ENCODE data around the gene EML2.

Gene EML2

GRCh38 chr19:45663800-45664199 is 24.6 kb upstream of the EML2 start:
- Mint-ChIP-seq H3K4me1 (ENCODE audit: low read depth) (peaks cover 16% of the 10 kb centered on the region), H3K27me3 (peaks cover 13% of the 10 kb centered on the region), H3K4me3 (no peak overlapping the region), H3K36me3 (ENCODE audit: low read depth) (no peaks in the 10 kb centered on the region), H3K9me3 (no peaks in the 10 kb centered on the region), H3K27ac (no peak overlapping the region)

- H3K9me3 Mint-ChIP-seq: no peaks in the 10 kb centered on the region
- no peaks in the 10 kb centered on the region for H3K36me3 Mint-ChIP-seq (ENCODE audit: low read depth)
- H3K27ac Mint-ChIP-seq: no peak overlapping the region
- H3K27me3 Mint-ChIP-seq: peaks cover 13% of the 10 kb centered on the region
- H3K4me3 Mint-ChIP-seq: no peak overlapping the region
- no peaks in the 10 kb centered on the region for H3K4me1 Mint-ChIP-seq (ENCODE audit: low read depth)
Observed at GRCh38 chr19:45660636-45661035, 21.4 kb upstream of the EML2 start.

- H3K4me1 Mint-ChIP-seq (ENCODE audit: low read depth): no peaks in the 10 kb centered on the region
- H3K9me3 Mint-ChIP-seq: no peaks in the 10 kb centered on the region
- no peak overlapping the region for H3K27ac Mint-ChIP-seq
- no peaks in the 10 kb centered on the region for H3K36me3 Mint-ChIP-seq (ENCODE audit: low read depth)
- H3K4me3 Mint-ChIP-seq: no peak overlapping the region
- peaks cover 13% of the 10 kb centered on the region for H3K27me3 Mint-ChIP-seq
Observed at GRCh38 chr19:45659096-45659729, 20.0 kb upstream of the EML2 start.

GRCh38 chr19:45657520-45658167 is 18.4 kb upstream of the EML2 start:
- no peaks in the 10 kb centered on the region for H3K9me3 Mint-ChIP-seq
- no peak overlapping the region for H3K27ac Mint-ChIP-seq
- H3K4me3 Mint-ChIP-seq: no peak overlapping the region
- no peaks in the 10 kb centered on the region for H3K4me1 Mint-ChIP-seq (ENCODE audit: low read depth)
- H3K27me3 Mint-ChIP-seq: peaks cover 13% of the 10 kb centered on the region
- no peaks in the 10 kb centered on the region for H3K36me3 Mint-ChIP-seq (ENCODE audit: low read depth)

GRCh38 chr19:45655073-45655472 is 15.9 kb upstream of the EML2 start:
- Mint-ChIP-seq H3K4me1 (ENCODE audit: low read depth) (no peaks in the 10 kb centered on the region), H3K9me3 (no peaks in the 10 kb centered on the region), H3K27me3 (peaks cover 4% of the 10 kb centered on the region), H3K36me3 (ENCODE audit: low read depth) (no peaks in the 10 kb centered on the region), H3K4me3 (no peak overlapping the region), H3K27ac (no peak overlapping the region)

- Mint-ChIP-seq H3K27me3 (no peaks in the 10 kb centered on the region), H3K4me3 (no peak overlapping the region), H3K27ac (no peak overlapping the region)
Observed at GRCh38 chr19:45653634-45654033, 14.4 kb upstream of the EML2 start.

GRCh38 chr19:45650722-45651121 is 11.5 kb upstream of the EML2 start:
- Mint-ChIP-seq H3K4me3 (no peak overlapping the region), H3K4me1 (ENCODE audit: low read depth) (peaks cover 8% of the 10 kb centered on the region), H3K27ac (no peak overlapping the region), H3K9me3 (no peaks in the 10 kb centered on the region), H3K27me3 (peaks cover 6% of the 10 kb centered on the region), H3K36me3 (ENCODE audit: low read depth) (no peaks in the 10 kb centered on the region)

More at GRCh38 chr19:45653634-45654033, 14.4 kb upstream of the EML2 start:
- no peaks in the 10 kb centered on the region for H3K9me3 Mint-ChIP-seq
- H3K36me3 Mint-ChIP-seq (ENCODE audit: low read depth): no peaks in the 10 kb centered on the region
- no peaks in the 10 kb centered on the region for H3K4me1 Mint-ChIP-seq (ENCODE audit: low read depth)

- peaks cover 6% of the 10 kb centered on the region for H3K27me3 Mint-ChIP-seq
- peak overlapping the region; percentile 43 for H3K27ac Mint-ChIP-seq
- no peaks in the 10 kb centered on the region for H3K9me3 Mint-ChIP-seq
- H3K4me1 Mint-ChIP-seq (ENCODE audit: low read depth): peaks cover 32% of the 10 kb centered on the region
- H3K36me3 Mint-ChIP-seq (ENCODE audit: low read depth): peaks cover 1% of the 10 kb centered on the region
- peak overlapping the region; percentile 67 for H3K4me3 Mint-ChIP-seq
Observed at GRCh38 chr19:45646345-45646698, 7.1 kb upstream of the EML2 start.

GRCh38 chr19:45645631-45646344 is 6.6 kb upstream of the EML2 start:
- Mint-ChIP-seq H3K9me3 (no peaks in the 10 kb centered on the region), H3K27ac (peak overlapping the region; percentile 43), H3K4me3 (peak overlapping the region; percentile 67), H3K36me3 (ENCODE audit: low read depth) (peaks cover 7% of the 10 kb centered on the region), H3K27me3 (peaks cover 6% of the 10 kb centered on the region), H3K4me1 (ENCODE audit: low read depth) (peaks cover 38% of the 10 kb centered on the region)

- peak overlapping the region; percentile 67 for H3K4me3 Mint-ChIP-seq
- H3K4me1 Mint-ChIP-seq (ENCODE audit: low read depth): peaks cover 41% of the 10 kb centered on the region
- peaks cover 6% of the 10 kb centered on the region for H3K27me3 Mint-ChIP-seq
- H3K36me3 Mint-ChIP-seq (ENCODE audit: low read depth): peaks cover 10% of the 10 kb centered on the region
- no peak overlapping the region for H3K27ac Mint-ChIP-seq
- no peaks in the 10 kb centered on the region for H3K9me3 Mint-ChIP-seq
Observed at GRCh38 chr19:45645068-45645630, 6.0 kb upstream of the EML2 start.

GRCh38 chr19:45643927-45644771 is 5.0 kb upstream of the EML2 start:
- Mint-ChIP-seq H3K36me3 (ENCODE audit: low read depth) (peaks cover 10% of the 10 kb centered on the region), H3K4me3 (peak overlapping the region; percentile 95), H3K4me1 (ENCODE audit: low read depth) (peaks cover 46% of the 10 kb centered on the region), H3K27me3 (peaks cover 6% of the 10 kb centered on the region), H3K27ac (peak overlapping the region; percentile 21), H3K9me3 (no peaks in the 10 kb centered on the region)

GRCh38 chr19:45643024-45643926 is 4.1 kb upstream of the EML2 start:
- H3K9me3 Mint-ChIP-seq: no peaks in the 10 kb centered on the region
- peaks cover 14% of the 10 kb centered on the region for H3K36me3 Mint-ChIP-seq (ENCODE audit: low read depth)
- peak overlapping the region; percentile 97 for H3K27ac Mint-ChIP-seq
- peaks cover 53% of the 10 kb centered on the region for H3K4me1 Mint-ChIP-seq (ENCODE audit: low read depth)
- H3K27me3 Mint-ChIP-seq: peaks cover 6% of the 10 kb centered on the region
- peak overlapping the region; percentile 95 for H3K4me3 Mint-ChIP-seq

GRCh38 chr19:45641274-45642105 is 2.3 kb upstream of the EML2 start:
- H3K4me1 Mint-ChIP-seq (ENCODE audit: low read depth): peaks cover 51% of the 10 kb centered on the region
- H3K9me3 Mint-ChIP-seq: no peaks in the 10 kb centered on the region
- H3K36me3 Mint-ChIP-seq (ENCODE audit: low read depth): peaks cover 14% of the 10 kb centered on the region
- H3K27me3 Mint-ChIP-seq: peaks cover 5% of the 10 kb centered on the region
- peak overlapping the region; percentile 97 for H3K27ac Mint-ChIP-seq
- peak overlapping the region; percentile 95 for H3K4me3 Mint-ChIP-seq

Data from stimulated activated naive CD8-positive, alpha-beta T cell treated with anti-CD3 and anti-CD28 coated beads, Interleukin-15, Interleukin-2, amounts not matched to agents 100 ng/mL and 50 ng/mL, for 24 hours (primary cell).